Stomach (tissue), 9 donors: ENCODE results near the gene ZNRF2. TPM values are rescaled to one million over a fixed set of nuclear protein-coding genes. Genes with fewer than 3 reads are reported as not detected.
"Not testable (repeated sequence)": the region's sequence is repeated elsewhere in the genome, so short reads cannot be mapped to it uniquely, and the experiment has no call there.

Experiments used
- DNase-seq, 2 donors: peaks; one replicate each; pipeline versions ENCODE4 v3.0.0 to v3.0.0-alpha.2; 2013 to 2019
- H3K27ac ChIP-seq, 5 donors: fragments of 200-600 bp in 4 of 5; sonication (generic) in 4 of 5; one replicate each; pipeline ENCODE4 v1.5.1; 2013 to 2019; ENCODE audit warnings: mild to moderate bottlenecking in 1 of 5, moderate library complexity in 1 of 5
- H3K27me3 ChIP-seq, 3 donors: fragments of 200-600 bp; sonication (generic); one replicate each; pipeline ENCODE4 v1.5.1; 2017 to 2019; ENCODE audit warnings: mixed run types in 1 of 3
- H3K36me3 ChIP-seq, 4 donors: fragments of 200-600 bp; sonication (generic); 1 replicate in 3 of 4; 2 replicates in 1 of 4; pipeline ENCODE4 v1.5.1; 2016 to 2019
- H3K4me1 ChIP-seq, 4 donors: fragments of 200-600 bp; sonication (generic); one replicate each; pipeline ENCODE4 v1.5.1; 2016 to 2019
- H3K4me3 ChIP-seq, 4 donors: fragments of 200-600 bp; sonication (generic) in 3 of 4; one replicate each; pipeline ENCODE4 v1.5.1; 2016 to 2019; ENCODE audit warnings: mild to moderate bottlenecking in 1 of 4
- H3K9me3 ChIP-seq, 4 donors: fragments of 200-600 bp; sonication (generic); one replicate each; pipeline ENCODE4 v1.5.1; 2016 to 2019
- EP300 ChIP-seq: sonication (generic); formaldehyde crosslinking; IDR thresholded peaks from one replicate; pipeline ENCODE4 v1.6.1; 2017; ENCODE audit warnings: antibody characterized with exemption
- POLR2A ChIP-seq, 4 donors: fragments of 450-650 bp; IDR thresholded peaks; one replicate each; pipeline ENCODE4 v1.6.1; 2016; ENCODE audit warnings: antibody characterized with exemption in 4 of 4, control low read depth in 2 of 4, mild to moderate bottlenecking in 1 of 4, moderate library complexity in 1 of 4
- POLR2AphosphoS5 ChIP-seq, 3 donors: sonication (generic); formaldehyde crosslinking; IDR thresholded peaks; one replicate each; pipeline ENCODE4 v1.6.1; 2016; ENCODE audit warnings: antibody characterized with exemption in 3 of 3
- WGBS, 5 donors: extraction: QIAGEN DNeasy Blood & Tissue Kit in 3 of 5; methylation state at CpG; one replicate each; pipeline versions ENCODE4 v1.1.5 to v1.1.7; 2013 to 2018; 5-methylcytosine and 5-hydroxymethylcytosine counted together
- intact Hi-C: fragments of 100-400 bp; cut with DNase I; formaldehyde crosslinking; loops from one replicate; pipeline ENCODE4 v1.15.1; 2023; ENCODE audit warnings: low total_unique reads
- polyA plus RNA-seq, 3 donors: library from polyadenylated mRNA; stranded (reverse); fragments of 200-250 nt; gene quantifications; one replicate each; pipeline ENCODE4 v1.2.3, GENCODE V29; 2013
- total RNA-seq, 5 donors: library from RNA; depleted of rRNA; stranded (reverse); fragments of >200 nt; gene quantifications; one replicate each; pipeline versions ENCODE4 v1.1.0 to v1.2.3, GENCODE V29; 2014 to 2016
- TF ChIP-seq, protein P1 (sequence below), 7 experiments: fragments of 450-650 bp in 4 of 7; fragments of 200-600 bp in 3 of 7; sonication (generic) in 3 of 7; IDR thresholded peaks; one replicate each; pipeline ENCODE4 v1.5.1; 2016 to 2019; ENCODE audit warnings: antibody characterized with exemption in 7 of 7, control low read depth in 2 of 7, mild to moderate bottlenecking in 1 of 7
- donor health status: healthy with polysubstance abuse.
- donor health status: Bipolar disorder and iron deficiency.
- donor health status: healthy.

Gene ZNRF2
- total and polyA plus RNA-seq, 8 donors: 5.4 to 209 (median 23.6) TPM

GRCh38 chr7:30285067-30285535, 704 bp downstream of the ZNRF2 start:
- H3K9me3 ChIP-seq: no peaks in the 10 kb centered on the region
- H3K4me3 ChIP-seq: peak overlapping the region; percentile 71 to 90 (median 86)
- no peaks in the 10 kb centered on the region for H3K27me3 ChIP-seq
- DNase-seq: peak; percentile 51 to 80
- no peaks in the 10 kb centered on the region for H3K36me3 ChIP-seq
- TF ChIP-seq, protein P1, sequence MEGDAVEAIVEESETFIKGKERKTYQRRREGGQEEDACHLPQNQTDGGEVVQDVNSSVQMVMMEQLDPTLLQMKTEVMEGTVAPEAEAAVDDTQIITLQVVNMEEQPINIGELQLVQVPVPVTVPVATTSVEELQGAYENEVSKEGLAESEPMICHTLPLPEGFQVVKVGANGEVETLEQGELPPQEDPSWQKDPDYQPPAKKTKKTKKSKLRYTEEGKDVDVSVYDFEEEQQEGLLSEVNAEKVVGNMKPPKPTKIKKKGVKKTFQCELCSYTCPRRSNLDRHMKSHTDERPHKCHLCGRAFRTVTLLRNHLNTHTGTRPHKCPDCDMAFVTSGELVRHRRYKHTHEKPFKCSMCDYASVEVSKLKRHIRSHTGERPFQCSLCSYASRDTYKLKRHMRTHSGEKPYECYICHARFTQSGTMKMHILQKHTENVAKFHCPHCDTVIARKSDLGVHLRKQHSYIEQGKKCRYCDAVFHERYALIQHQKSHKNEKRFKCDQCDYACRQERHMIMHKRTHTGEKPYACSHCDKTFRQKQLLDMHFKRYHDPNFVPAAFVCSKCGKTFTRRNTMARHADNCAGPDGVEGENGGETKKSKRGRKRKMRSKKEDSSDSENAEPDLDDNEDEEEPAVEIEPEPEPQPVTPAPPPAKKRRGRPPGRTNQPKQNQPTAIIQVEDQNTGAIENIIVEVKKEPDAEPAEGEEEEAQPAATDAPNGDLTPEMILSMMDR (IDR thresholded peaks at IDR 0.05): no peak
- TF ChIP-seq POLR2AphosphoS5 (IDR thresholded peaks at IDR 0.05) (no peak), POLR2A (IDR thresholded peaks at IDR 0.05) (no peak), EP300 (no peak)
- intact Hi-C loops: no loop called here
- WGBS, 5 donors: 0 to 1% (median 1%) methylated on average over 17 to 72 of the region's 72 CpGs; no CpG with 5 or more reads in 1 of the 5 donors
- peaks cover 18 to 47% (median 37%) of the 10 kb centered on the region in 4 donors for H3K4me1 ChIP-seq
- H3K27ac ChIP-seq: peak overlapping the region; percentile 97 to 100 (median 99)

DNA sequence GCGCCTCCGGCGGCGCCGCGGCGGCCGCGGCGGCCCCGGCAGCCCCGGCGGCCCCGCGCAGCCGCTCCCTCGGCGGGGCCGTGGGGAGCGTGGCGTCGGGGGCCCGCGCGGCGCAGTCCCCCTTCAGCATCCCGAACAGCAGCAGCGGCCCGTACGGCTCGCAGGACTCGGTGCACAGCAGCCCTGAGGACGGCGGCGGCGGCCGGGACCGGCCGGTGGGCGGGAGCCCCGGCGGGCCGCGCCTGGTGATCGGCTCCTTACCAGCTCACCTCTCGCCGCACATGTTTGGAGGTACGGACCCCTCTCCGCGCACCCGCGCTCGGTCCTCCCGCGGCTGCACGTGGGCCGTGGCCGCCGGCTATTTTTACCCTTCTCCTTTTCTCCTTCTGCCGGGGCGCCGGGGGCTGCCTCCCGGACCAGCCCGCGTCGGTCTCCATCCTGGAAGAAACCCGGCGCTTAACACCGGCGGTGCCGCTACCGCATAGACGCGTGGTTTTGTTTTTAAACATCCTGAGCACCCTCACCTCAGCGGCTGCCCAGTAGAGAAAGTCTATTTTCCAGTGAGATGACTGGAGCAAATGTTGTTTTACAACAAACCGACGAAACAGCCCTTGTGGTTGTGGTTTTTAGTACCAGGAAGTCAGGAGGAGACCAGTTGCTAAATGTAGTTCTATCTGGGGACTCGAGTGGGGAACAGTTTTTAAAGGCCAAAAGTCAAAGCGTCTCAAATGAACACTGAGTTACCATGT, 1.3 kb downstream of the ZNRF2 start:
- DNase-seq: peak; percentile 46 to 73
- intact Hi-C loops: no loop called here
- peak overlapping the region; percentile 71 to 90 (median 86) for H3K4me3 ChIP-seq
- peak overlapping the region; percentile 97 to 100 (median 99) for H3K27ac ChIP-seq
- no peaks in the 10 kb centered on the region for H3K9me3 ChIP-seq
- peaks cover 23 to 53% (median 43%) of the 10 kb centered on the region in 4 donors for H3K4me1 ChIP-seq
- 1% methylated on average over 27 to 79 of the region's 79 CpGs for WGBS, 5 donors
- TF ChIP-seq POLR2AphosphoS5 (IDR thresholded peaks at IDR 0.05): peak in 2 of 3 donors; percentile 18 to 33
- TF ChIP-seq, protein P1 (IDR thresholded peaks at IDR 0.05): no peak
- H3K36me3 ChIP-seq: no peaks in the 10 kb centered on the region
- no peaks in the 10 kb centered on the region for H3K27me3 ChIP-seq

- H3K9me3 ChIP-seq: no peaks in the 10 kb centered on the region
- H3K27me3 ChIP-seq: no peaks in the 10 kb centered on the region
- peak overlapping the region; percentile 71 to 90 (median 86) for H3K4me3 ChIP-seq
- TF ChIP-seq POLR2A (IDR thresholded peaks at IDR 0.05) (no peak), POLR2AphosphoS5 (IDR thresholded peaks at IDR 0.05) (no peak), EP300 (no peak)
- TF ChIP-seq, protein P1 (IDR thresholded peaks at IDR 0.05): no peak
- intact Hi-C loops: no loop called here
- WGBS, 5 donors: 47 to 70% (median 52%) methylated on average over 11 of the region's 11 CpGs
- peaks cover 23 to 61% (median 50%) of the 10 kb centered on the region in 4 donors for H3K4me1 ChIP-seq
- H3K27ac ChIP-seq: peak overlapping the region in 4 of 5 donors; percentile 97 to 100 (median 98)
- no peaks in the 10 kb centered on the region for H3K36me3 ChIP-seq
- no peak for DNase-seq
These were observed 2.4 kb downstream of the ZNRF2 start for GRCh38 chr7:30286749-30287148.

- 32 to 58% (median 37%) methylated on average over 3 of the region's 3 CpGs for WGBS, 5 donors
- Histone ChIP-seq H3K4me1 (peaks cover 23 to 61% (median 50%) of the 10 kb centered on the region in 4 donors), H3K27ac (peak overlapping the region in 1 of 5 donors; percentile 20), H3K4me3 (peak overlapping the region in 2 of 4 donors; percentile 71 to 85)
- intact Hi-C loops, H3K9me3 ChIP-seq, H3K36me3 ChIP-seq, DNase-seq, H3K27me3 ChIP-seq: not testable (repeated sequence)
These were observed 3.2 kb downstream of the ZNRF2 start for GRCh38 chr7:30287625-30288024.

- H3K36me3 ChIP-seq, DNase-seq, intact Hi-C loops, H3K27me3 ChIP-seq, H3K27ac ChIP-seq, H3K4me3 ChIP-seq, H3K9me3 ChIP-seq: not testable (repeated sequence)
- H3K4me1 ChIP-seq: peaks cover 16 to 58% (median 45%) of the 10 kb centered on the region in 4 donors
- WGBS, 5 donors: 96 to 100% (median 98%) methylated on average over 2 of the region's 2 CpGs
These were observed 5.2 kb downstream of the ZNRF2 start for GRCh38 chr7:30289634-30290033.
